ENCODE measurements around the gene NUDCD3. TPM values are rescaled to one million over a fixed set of nuclear protein-coding genes. Genes with fewer than 3 reads are reported as not detected.
A peak's percentile ranks its signal among the peaks of the same experiment; 100 is the strongest.

The NUDCD3 gene
- total RNA-seq, 1 experiment from 2014 or later: 71.9 TPM

GRCh38 chr7:44477063-44477830 is 13.2 kb downstream of the NUDCD3 start:
- Histone ChIP-seq H3K9me3 (ENCODE audit: control insufficient read depth, low read depth, low read length) (no peaks in the 10 kb centered on the region), H4K91ac (ENCODE audit: insufficient read length, low read depth, low read length) (no peak overlapping the region), H4K8ac (replicated peaks; ENCODE audit: insufficient read length, low read depth, low read length) (no peak overlapping the region), H3K23me2 (ENCODE audit: insufficient read length, low read depth, low read length, poor library complexity, severe bottlenecking) (no peaks in the 10 kb centered on the region), H3K27ac (ENCODE audit: insufficient read length, low read depth, low read length) (no peak overlapping the region), H3K4me1 (ENCODE audit: insufficient read depth, low read length) (no peaks in the 10 kb centered on the region), H3K27me3 (ENCODE audit: insufficient read depth, low read length) (no peaks in the 10 kb centered on the region), H3T11ph (ENCODE audit: low read length) (no peak overlapping the region), H2AFZ (ENCODE audit: low read length) (no peak overlapping the region), H2AK5ac (ENCODE audit: insufficient read length, low read length) (no peak overlapping the region), H3K18ac (ENCODE audit: insufficient read length, low read depth, low read length) (no peak overlapping the region), H4K20me1 (ENCODE audit: control insufficient read depth, insufficient read depth, insufficient read length) (peaks cover 2% of the 10 kb centered on the region), H3K4me2 (ENCODE audit: insufficient read depth, insufficient read length, low read length) (no peak overlapping the region), H2BK20ac (ENCODE audit: low read depth, low read length, poor library complexity, severe bottlenecking) (no peak overlapping the region), H3K9ac (ENCODE audit: extremely low read depth, insufficient read length, low read length) (no peak overlapping the region), H3K23ac (ENCODE audit: insufficient read length, low read depth, low read length) (no peak overlapping the region), H2BK12ac (ENCODE audit: insufficient read length, low read depth, low read length) (no peak overlapping the region), H2BK120ac (ENCODE audit: low read depth, low read length, poor library complexity, severe bottlenecking) (no peak overlapping the region), H2BK15ac (ENCODE audit: low read depth, low read length) (no peak overlapping the region), H3K14ac (ENCODE audit: insufficient read depth, low read length) (no peak overlapping the region), H3K56ac (ENCODE audit: insufficient read length, low read depth, low read length) (no peak overlapping the region), H3K79me1 (ENCODE audit: insufficient read depth, low read depth, low read length, poor library complexity, severe bottlenecking) (peaks cover 13% of the 10 kb centered on the region), H3K4ac (ENCODE audit: low read depth, low read length) (no peak overlapping the region), H4K5ac (ENCODE audit: insufficient read length, low read depth, low read length) (no peak overlapping the region), H3K79me2 (ENCODE audit: insufficient read depth, low read length) (peaks cover 2% of the 10 kb centered on the region; the same call in 1 of the 2 replicates), H2BK5ac (ENCODE audit: insufficient read length, low read length) (no peak overlapping the region)
- peak; percentile 97 for TF ChIP-seq CTCF (conservative IDR thresholded peaks at IDR 0.05)
- H3K27ac Mint-ChIP-seq: no peak overlapping the region
- H3K9me3 Mint-ChIP-seq: no peaks in the 10 kb centered on the region
- no peaks in the 10 kb centered on the region for H3K4me1 Mint-ChIP-seq
- DNase-seq: peak; percentile 86
- H3K27me3 Mint-ChIP-seq (ENCODE audit: low read depth): no peaks in the 10 kb centered on the region
- WGBS (ENCODE audit: extremely low coverage, insufficient read length, low lambda C conversion rate): no CpG with 5 or more reads among the region's 6 CpGs
- no peak overlapping the region for H3K4me3 Mint-ChIP-seq
- H3K36me3 Mint-ChIP-seq (ENCODE audit: insufficient read depth in 1 of 3, low read depth in 3 of 3): peaks cover 17 to 58% (median 48%) of the 10 kb centered on the region in 3 experiments; a peak in 6 of 7 replicates

Data from H9 (cell line).